ENCODE results near the gene ARHGEF10L.

Gene ARHGEF10L

GRCh38 chr1:17713993-17714392 is 174.5 kb downstream of the ARHGEF10L start:
- no peak for DNase-seq (ENCODE audit: low read depth)

GRCh38 chr1:17717594-17718535 is 178.4 kb downstream of the ARHGEF10L start:
- DNase-seq (ENCODE audit: low read depth) = no peak

GRCh38 chr1:17719874-17720273 is 180.4 kb downstream of the ARHGEF10L start:
- DNase-seq (ENCODE audit: low read depth) = no peak

GRCh38 chr1:17721444-17721843 is 181.9 kb downstream of the ARHGEF10L start:
- no peak for DNase-seq (ENCODE audit: low read depth)

GRCh38 chr1:17723684-17724083 is 184.2 kb downstream of the ARHGEF10L start:
- DNase-seq (ENCODE audit: low read depth) = no peak

- no peak for DNase-seq (ENCODE audit: low read depth)
Observed at GRCh38 chr1:17724150-17724549, 184.7 kb downstream of the ARHGEF10L start.

GRCh38 chr1:17725084-17725719 is 185.7 kb downstream of the ARHGEF10L start:
- no peak for DNase-seq (ENCODE audit: low read depth)

- DNase-seq (ENCODE audit: low read depth) = no peak
Observed at GRCh38 chr1:17725811-17726582, 186.5 kb downstream of the ARHGEF10L start.

GRCh38 chr1:17728123-17728712 is 188.7 kb downstream of the ARHGEF10L start:
- DNase-seq (ENCODE audit: low read depth) = no peak

GRCh38 chr1:17729248-17729647 is 189.8 kb downstream of the ARHGEF10L start:
- DNase-seq (ENCODE audit: low read depth) = no peak

- no peak for DNase-seq (ENCODE audit: low read depth)
Observed at GRCh38 chr1:17729909-17730308, 190.4 kb downstream of the ARHGEF10L start.

- no peak for DNase-seq (ENCODE audit: low read depth)
Observed at GRCh38 chr1:17731460-17731859, 192.0 kb downstream of the ARHGEF10L start.

GRCh38 chr1:17732475-17732874 is 193.0 kb downstream of the ARHGEF10L start:
- DNase-seq (ENCODE audit: low read depth) = peak; percentile 21

GRCh38 chr1:17733661-17734060 is 194.2 kb downstream of the ARHGEF10L start:
- DNase-seq (ENCODE audit: low read depth) = no peak

GRCh38 chr1:17734609-17735008 is 195.1 kb downstream of the ARHGEF10L start:
- DNase-seq (ENCODE audit: low read depth) = no peak

- no peak for DNase-seq (ENCODE audit: low read depth)
Observed at GRCh38 chr1:17735348-17735747, 195.8 kb downstream of the ARHGEF10L start.

GRCh38 chr1:17735793-17736192 is 196.3 kb downstream of the ARHGEF10L start:
- DNase-seq (ENCODE audit: low read depth) = no peak

- DNase-seq (ENCODE audit: low read depth) = no peak
Observed at GRCh38 chr1:17736625-17737024, 197.1 kb downstream of the ARHGEF10L start.

- DNase-seq (ENCODE audit: low read depth) = no peak
Observed at GRCh38 chr1:17739050-17739449, 199.6 kb downstream of the ARHGEF10L start.

- DNase-seq (ENCODE audit: low read depth) = no peak
Observed at GRCh38 chr1:17741052-17741451, 201.6 kb downstream of the ARHGEF10L start.

GRCh38 chr1:17742583-17742982 is 203.1 kb downstream of the ARHGEF10L start:
- DNase-seq (ENCODE audit: low read depth) = no peak

- DNase-seq (ENCODE audit: low read depth) = no peak
Observed at GRCh38 chr1:17743008-17743647, 203.6 kb downstream of the ARHGEF10L start.

Data from GM04503 (cell line).